Transverse colon (tissue), 4 donors: ENCODE results near the gene SLC40A1. TPM values are rescaled to one million over a fixed set of nuclear protein-coding genes. Genes with fewer than 3 reads are reported as not detected.

Experiments
- DNase-seq: peaks from one replicate; pipeline ENCODE4 v3.0.0-alpha.2; 2019
- H3K27ac ChIP-seq, 4 donors: fragments of 200-600 bp; sonication (generic); 2 replicates each; pipeline ENCODE4 v1.5.1; 2016 to 2018; ENCODE audit warnings: inconsistent platforms in 4 of 4
- H3K27me3 ChIP-seq: fragments of 200-600 bp; sonication (generic); 2 replicates; pipeline ENCODE4 v1.5.1; 2017; ENCODE audit warnings: inconsistent platforms
- H3K36me3 ChIP-seq, 4 donors: fragments of 200-600 bp; sonication (generic); 2 replicates each; pipeline ENCODE4 v1.5.1; 2017 to 2019; ENCODE audit warnings: inconsistent platforms in 4 of 4
- H3K4me1 ChIP-seq, 4 donors: fragments of 200-600 bp; sonication (generic); 2 replicates each; pipeline ENCODE4 v1.5.1; 2017 to 2020; ENCODE audit warnings: inconsistent platforms in 4 of 4
- H3K4me3 ChIP-seq, 4 donors: fragments of 200-600 bp; sonication (generic); 1 replicate in 1 of 4; 2 replicates in 3 of 4; pipeline versions ENCODE4 v1.5.1 to v1.6.1; 2017 to 2019; ENCODE audit warnings: inconsistent platforms in 4 of 4
- H3K9me3 ChIP-seq, 2 donors: fragments of 200-600 bp; sonication (generic); 2 replicates each; pipeline ENCODE4 v1.5.1; 2017 to 2019; ENCODE audit warnings: inconsistent platforms in 2 of 2
- EP300 ChIP-seq: sonication (generic); formaldehyde crosslinking; IDR thresholded peaks from one replicate; pipeline ENCODE4 v1.6.1; 2017; ENCODE audit warnings: antibody characterized with exemption, low read depth
- POLR2A ChIP-seq: fragments of 450-650 bp; IDR thresholded peaks from one replicate; pipeline ENCODE4 v1.6.1; 2016; ENCODE audit warnings: antibody characterized with exemption, mild to moderate bottlenecking, moderate library complexity
- POLR2AphosphoS5 ChIP-seq, 3 donors: sonication (generic); formaldehyde crosslinking; IDR thresholded peaks; one replicate each; pipeline ENCODE4 v1.6.1; 2016; ENCODE audit warnings: antibody characterized with exemption in 3 of 3
- WGBS, 2 donors: methylation state at CpG; one replicate each; pipeline ENCODE4 v1.1.5; 2018; ENCODE audit warnings: low coverage in 1 of 2; 5-methylcytosine and 5-hydroxymethylcytosine counted together
- in situ Hi-C, 4 donors: fragments of 200-750 bp; cut with MboI; loops; one replicate each; pipeline versions ENCODE4 v1.15.0 to v1.15.1; 2017; ENCODE audit warnings: low sequenced_read_pairs in 3 of 4, low pct_ligation_motif_present in 1 of 4, low pct_unique_long_range_greater_than_20kb in 1 of 4
- intact Hi-C: fragments of 100-400 bp; cut with DNase I; formaldehyde crosslinking; loops from one replicate; pipeline ENCODE4 v1.15.1; 2023; ENCODE audit warnings: low total_unique reads
- total RNA-seq, 4 donors: library from RNA; depleted of rRNA; stranded (reverse); fragments of >200 nt; gene quantifications; one replicate each; pipeline ENCODE4 v1.1.0, GENCODE V29; 2016
- TF ChIP-seq, protein P1 (sequence below), 5 experiments: fragments of 200-600 bp in 3 of 5; fragments of 450-650 bp in 2 of 5; sonication (generic) in 3 of 5; IDR thresholded peaks; 1 replicate in 2 of 5; 2 replicates in 3 of 5; pipeline ENCODE4 v1.5.1; 2016 to 2017; ENCODE audit warnings: antibody characterized with exemption in 5 of 5, inconsistent platforms in 3 of 5, mild to moderate bottlenecking in 2 of 5, moderate library complexity in 1 of 5

SLC40A1 gene
- total RNA-seq, 4 donors from 2014 or later = 26.3 to 345 (median 186) TPM

DNA sequence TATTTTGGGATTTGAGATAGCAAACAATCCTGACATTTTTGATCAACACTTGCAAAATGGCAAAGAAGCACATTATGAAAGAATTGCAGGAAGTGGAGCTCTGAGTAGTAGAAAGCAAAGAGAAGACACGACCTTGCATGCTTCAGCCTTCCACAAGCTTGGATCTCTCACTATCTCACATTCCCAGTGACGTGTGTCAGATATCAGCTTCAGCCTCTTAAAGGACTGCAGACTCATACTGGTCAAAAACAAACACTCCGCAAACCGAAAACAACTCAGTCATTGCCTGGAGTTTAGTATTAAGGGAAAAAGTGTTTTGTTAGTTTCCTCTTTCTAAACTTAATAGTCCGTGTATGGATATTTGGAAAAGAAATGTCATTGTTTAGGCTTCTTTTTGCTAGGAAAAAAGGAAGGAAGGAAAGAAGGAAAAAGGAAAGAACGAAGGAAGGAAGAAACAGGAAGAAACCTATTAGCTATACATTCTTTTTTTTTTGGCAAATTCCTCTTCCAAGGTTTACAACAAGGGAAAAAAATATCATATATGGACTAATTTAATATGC lies 32.6 kb upstream of the SLC40A1 start:
- Histone ChIP-seq H3K4me1 (no peaks in the 10 kb centered on the region), H3K27me3 (no peaks in the 10 kb centered on the region), H3K9me3 (no peaks in the 10 kb centered on the region), H3K4me3 (peak overlapping the region in 1 of 4 donors; percentile 25), H3K36me3 (no peaks in the 10 kb centered on the region), H3K27ac (peak overlapping the region in 3 of 4 donors; percentile 14 to 17 (median 14))
- in situ Hi-C loops (no loop called here), intact Hi-C loops (no loop called here)
- TF ChIP-seq POLR2AphosphoS5 (IDR thresholded peaks at IDR 0.05) (no peak), EP300 (no peak)
- TF ChIP-seq, protein P1, sequence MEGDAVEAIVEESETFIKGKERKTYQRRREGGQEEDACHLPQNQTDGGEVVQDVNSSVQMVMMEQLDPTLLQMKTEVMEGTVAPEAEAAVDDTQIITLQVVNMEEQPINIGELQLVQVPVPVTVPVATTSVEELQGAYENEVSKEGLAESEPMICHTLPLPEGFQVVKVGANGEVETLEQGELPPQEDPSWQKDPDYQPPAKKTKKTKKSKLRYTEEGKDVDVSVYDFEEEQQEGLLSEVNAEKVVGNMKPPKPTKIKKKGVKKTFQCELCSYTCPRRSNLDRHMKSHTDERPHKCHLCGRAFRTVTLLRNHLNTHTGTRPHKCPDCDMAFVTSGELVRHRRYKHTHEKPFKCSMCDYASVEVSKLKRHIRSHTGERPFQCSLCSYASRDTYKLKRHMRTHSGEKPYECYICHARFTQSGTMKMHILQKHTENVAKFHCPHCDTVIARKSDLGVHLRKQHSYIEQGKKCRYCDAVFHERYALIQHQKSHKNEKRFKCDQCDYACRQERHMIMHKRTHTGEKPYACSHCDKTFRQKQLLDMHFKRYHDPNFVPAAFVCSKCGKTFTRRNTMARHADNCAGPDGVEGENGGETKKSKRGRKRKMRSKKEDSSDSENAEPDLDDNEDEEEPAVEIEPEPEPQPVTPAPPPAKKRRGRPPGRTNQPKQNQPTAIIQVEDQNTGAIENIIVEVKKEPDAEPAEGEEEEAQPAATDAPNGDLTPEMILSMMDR (IDR thresholded peaks at IDR 0.05) = no peak
- 50 to 52% methylated on average over 6 of the region's 6 CpGs for whole genome bisulfite sequencing, 2 donors
- DNase-seq = no peak

DNA sequence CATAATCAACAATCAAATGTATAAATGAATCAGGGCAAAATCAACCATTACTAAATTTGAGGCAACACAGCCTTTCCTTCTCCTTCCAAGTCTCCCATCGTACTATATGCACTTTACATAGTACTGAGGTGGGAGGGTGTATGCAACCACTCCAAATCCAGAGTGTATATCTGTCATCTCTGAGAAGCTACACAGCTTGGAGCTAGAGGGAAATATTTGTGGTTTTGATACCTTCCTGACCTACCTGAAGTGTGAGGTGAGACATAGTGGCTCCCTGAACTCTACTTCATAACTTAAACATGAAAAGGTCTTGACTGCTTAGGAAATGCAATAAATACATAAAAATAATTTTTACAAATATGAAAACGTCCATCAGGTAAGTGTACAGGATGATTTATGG lies 30.1 kb upstream of the SLC40A1 start:
- 76 to 79% methylated on average over 2 of the region's 2 CpGs for WGBS, 2 donors
- TF ChIP-seq, protein P1 (IDR thresholded peaks at IDR 0.05) = no peak
- no peak for TF ChIP-seq POLR2AphosphoS5 (IDR thresholded peaks at IDR 0.05)
- no peak for TF ChIP-seq EP300
- TF ChIP-seq POLR2A = no peak
- no peaks in the 10 kb centered on the region for H3K27me3 ChIP-seq
- no peaks in the 10 kb centered on the region for H3K36me3 ChIP-seq
- H3K9me3 ChIP-seq = no peaks in the 10 kb centered on the region
- DNase-seq = no peak
- H3K27ac ChIP-seq = no peak overlapping the region
- no peaks in the 10 kb centered on the region for H3K4me1 ChIP-seq
- in situ Hi-C loops (no loop called here), intact Hi-C loops (no loop called here)
- H3K4me3 ChIP-seq = no peak overlapping the region

DNA sequence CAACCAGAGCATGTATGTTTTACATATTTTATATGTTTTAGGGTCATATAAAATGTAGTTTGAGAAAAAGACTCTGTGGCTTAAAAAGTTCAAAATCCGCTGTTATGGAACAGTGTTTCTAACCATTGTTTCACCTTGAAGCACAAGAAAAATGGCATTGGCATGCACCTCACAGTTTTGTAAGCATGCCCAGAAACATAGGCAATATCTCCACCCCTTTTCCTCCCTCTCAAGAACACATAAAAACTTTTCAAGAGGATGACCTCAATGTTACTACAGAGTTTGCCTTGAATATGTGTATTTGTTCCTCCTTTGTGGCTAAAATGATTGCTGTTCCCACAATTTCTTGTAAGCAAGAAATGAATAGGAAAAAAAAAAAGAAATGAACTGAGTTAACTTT lies 29.3 kb upstream of the SLC40A1 start:
- Histone ChIP-seq H3K36me3 (no peaks in the 10 kb centered on the region), H3K9me3 (no peaks in the 10 kb centered on the region), H3K27me3 (no peaks in the 10 kb centered on the region), H3K4me3 (no peak overlapping the region), H3K4me1 (no peaks in the 10 kb centered on the region), H3K27ac (no peak overlapping the region)
- WGBS, 2 donors = 91 to 100% methylated on average over 1 of the region's 1 CpG
- TF ChIP-seq, protein P1 (IDR thresholded peaks at IDR 0.05) = no peak
- TF ChIP-seq POLR2AphosphoS5 (IDR thresholded peaks at IDR 0.05) (no peak), POLR2A (no peak), EP300 (no peak)
- intact Hi-C loops (no loop called here), in situ Hi-C loops (no loop called here)
- DNase-seq = no peak

DNA sequence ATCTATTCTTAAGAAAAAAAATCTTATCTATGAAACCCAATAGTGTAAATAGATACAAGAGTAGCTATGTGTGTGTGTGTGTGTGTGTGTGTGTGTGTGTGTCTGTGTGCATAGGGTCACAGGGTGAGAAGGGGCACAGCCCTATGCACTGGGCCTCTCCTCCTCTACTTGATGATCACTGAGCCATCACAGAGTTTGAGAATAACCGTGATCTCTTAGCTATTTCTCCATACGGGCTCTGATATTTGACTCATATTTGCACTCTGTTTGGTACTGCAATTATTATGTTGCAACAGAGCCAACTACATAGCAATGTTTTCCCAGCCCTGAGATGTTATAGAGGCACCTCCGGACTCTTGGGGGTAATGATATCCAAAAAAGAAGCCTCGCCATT lies 28.8 kb upstream of the SLC40A1 start:
- Histone ChIP-seq H3K4me1 (no peaks in the 10 kb centered on the region), H3K27ac (no peak overlapping the region), H3K9me3 (no peaks in the 10 kb centered on the region), H3K4me3 (no peak overlapping the region), H3K27me3 (no peaks in the 10 kb centered on the region), H3K36me3 (no peaks in the 10 kb centered on the region)
- WGBS, 2 donors = 82 to 100% methylated on average over 2 to 4 of the region's 4 CpGs
- TF ChIP-seq POLR2A (no peak), EP300 (no peak), POLR2AphosphoS5 (IDR thresholded peaks at IDR 0.05) (no peak)
- TF ChIP-seq, protein P1 (IDR thresholded peaks at IDR 0.05) = no peak
- in situ Hi-C loops = no loop called here
- intact Hi-C loops = no loop called here
- no peak for DNase-seq
